ENCODE data around the gene GTPBP3.

GTPBP3 gene

DNA sequence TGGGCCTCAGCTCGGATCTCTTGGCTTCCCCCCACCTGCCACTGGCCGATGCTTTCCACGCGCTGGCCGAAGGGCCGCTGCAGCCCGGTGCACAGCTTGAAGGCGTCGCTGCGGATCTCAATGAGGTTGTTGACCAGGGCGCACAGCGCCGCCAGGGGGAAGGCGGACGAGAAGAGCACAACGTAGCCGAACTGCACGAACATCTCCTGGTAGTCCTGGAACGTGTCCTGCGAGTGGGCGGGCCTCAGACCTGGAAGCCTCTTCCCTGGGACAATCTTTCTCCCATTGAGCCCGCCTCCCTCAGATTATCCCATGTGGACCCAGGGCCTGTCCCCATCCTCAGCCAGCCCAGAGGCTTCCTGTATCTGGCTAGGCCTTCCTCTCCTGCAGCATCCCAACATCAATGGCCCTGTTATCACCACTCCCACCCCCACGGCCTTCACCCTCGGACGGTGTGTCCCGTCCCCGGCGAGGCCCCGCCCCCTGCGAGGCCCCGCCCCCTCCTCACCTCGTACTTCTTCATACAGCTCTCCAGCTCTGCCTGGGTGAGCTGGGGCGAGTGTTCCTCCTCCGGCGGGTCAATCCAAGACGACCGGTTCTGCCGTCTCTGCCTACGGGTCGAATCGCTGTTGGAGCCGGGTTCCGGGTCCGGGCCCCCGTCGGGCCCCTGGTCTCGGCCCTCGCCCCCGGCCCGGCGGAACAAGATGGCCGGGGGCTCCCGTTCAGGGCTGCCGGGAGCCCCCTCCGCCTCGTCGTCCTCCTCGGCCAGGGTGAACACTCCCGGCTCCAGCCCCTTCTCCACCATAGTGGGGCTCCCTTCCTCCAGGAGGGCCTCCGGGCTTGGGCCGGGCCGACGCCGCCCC is 9.5 kb upstream of the GTPBP3 start:
- DNase-seq, result peak; percentile 43

- DNase-seq, result no peak
These were observed 8.6 kb upstream of the GTPBP3 start for GRCh38 chr19:17328517-17329365.

- DNase-seq, result no peak
These were observed 7.7 kb upstream of the GTPBP3 start for GRCh38 chr19:17329366-17330261.

- DNase-seq, result no peak
These were observed 6.9 kb upstream of the GTPBP3 start for GRCh38 chr19:17330262-17331044.

GRCh38 chr19:17331045-17331558 is 6.3 kb upstream of the GTPBP3 start:
- no peak for DNase-seq

DNA sequence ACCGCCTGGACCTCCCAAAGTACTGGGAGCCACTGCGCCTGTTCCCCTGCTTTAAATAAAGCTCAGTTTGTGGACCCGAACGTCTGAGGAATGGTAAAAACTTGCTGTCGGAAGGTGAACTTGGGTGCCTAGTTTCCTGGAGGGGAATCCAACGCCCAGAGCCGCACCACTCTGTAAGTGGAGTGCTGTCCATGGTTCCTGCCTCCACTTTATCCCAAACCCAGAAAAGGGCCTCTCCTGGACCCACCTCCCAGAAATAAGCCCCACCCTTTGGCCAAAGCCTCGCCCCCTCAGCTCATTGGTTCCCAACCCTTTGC is 5.0 kb upstream of the GTPBP3 start:
- DNase-seq, result no peak

DNA sequence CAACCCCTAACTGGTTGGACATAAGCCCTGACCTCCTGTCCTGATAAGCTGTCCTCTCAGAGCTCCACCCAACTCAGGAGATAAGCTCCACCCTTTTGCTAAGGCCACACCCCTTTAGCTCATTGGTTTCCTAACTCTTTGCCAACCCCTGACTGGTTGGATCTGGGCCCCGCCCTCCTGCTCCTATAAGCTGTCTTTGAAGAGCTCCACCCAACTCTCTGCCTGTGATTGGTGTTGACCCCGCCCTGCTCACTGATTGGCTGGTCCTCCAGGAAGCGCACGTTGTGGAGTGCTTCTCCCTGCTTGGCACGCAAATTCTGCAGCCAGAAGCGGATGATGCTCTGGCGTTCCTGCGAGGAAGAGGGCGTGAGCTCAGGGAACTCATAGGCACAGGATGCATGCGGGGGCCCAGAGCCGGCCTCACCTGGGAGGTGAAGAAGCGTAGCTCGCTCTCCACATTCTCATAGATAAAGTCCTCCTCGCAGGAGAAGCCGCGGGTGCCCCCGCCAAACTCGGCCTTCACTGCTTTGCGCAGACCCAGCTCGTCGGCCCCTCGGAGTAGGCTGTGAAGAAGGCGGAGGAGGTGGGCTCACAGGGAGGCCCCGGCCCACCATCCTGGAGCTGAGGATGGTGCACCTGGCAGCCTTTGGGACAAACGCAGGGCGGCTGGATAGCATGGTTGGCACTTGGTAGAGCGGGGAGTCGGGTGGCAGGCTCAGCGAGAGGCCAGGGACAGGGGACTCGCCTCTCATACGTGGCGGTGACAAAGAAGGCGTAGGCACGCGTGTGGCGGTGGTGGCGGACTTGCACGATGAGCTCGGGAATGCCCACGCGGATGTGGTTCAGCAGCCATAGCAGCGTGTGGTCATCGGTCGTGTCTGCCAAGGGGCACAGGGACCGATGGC is 4.4 kb upstream of the GTPBP3 start:
- DNase-seq, result peak; percentile 41

- peak; percentile 75 for DNase-seq
These were observed 3.5 kb upstream of the GTPBP3 start for GRCh38 chr19:17333611-17334413.

DNA sequence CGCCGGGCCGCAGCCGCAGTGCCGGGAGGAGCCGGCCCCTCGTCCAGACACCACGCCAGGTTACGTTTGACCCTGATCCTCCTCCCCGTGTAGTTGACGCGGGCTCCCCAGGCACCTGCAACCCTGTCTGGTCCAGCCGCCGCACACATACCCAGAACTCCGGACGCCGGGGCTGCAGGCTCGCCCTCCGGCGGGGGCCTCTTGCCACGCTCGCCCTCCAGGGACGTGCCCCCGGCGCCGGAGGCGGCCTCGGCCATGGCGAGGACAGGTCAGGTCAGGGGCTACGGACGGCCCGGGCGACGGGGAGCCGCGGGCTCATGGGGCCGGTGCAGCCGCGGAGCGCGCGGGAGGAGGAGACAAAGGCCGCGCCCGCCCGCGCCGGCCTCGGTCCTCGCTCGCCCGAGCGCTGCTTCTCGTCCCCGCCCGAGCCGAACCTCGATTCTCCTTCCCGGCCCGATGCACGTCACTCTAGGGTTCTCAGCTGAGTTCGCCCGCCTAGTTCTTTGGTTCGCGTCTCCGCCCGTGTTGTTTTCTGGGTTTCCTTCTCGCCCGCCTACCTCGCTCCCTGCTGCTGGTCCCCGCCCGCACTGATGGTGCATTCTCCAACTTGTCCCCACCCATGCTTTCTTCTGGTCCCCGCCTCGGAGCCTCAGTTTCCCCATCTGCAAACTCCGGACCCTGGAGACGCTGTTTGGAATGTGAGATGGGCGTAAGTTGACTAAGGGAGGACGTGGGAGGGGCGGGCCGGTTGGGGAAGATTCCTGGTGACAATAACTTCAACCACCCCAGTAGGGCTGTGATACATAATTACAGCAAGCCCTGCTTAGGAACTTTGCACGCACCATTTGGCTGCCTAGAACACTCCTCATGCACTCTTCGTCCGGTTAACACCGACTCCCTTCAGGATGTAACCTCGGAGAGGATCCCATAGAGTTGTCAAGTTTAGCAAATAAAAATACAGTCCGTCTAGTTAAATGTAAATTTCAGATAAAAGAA is 2.6 kb upstream of the GTPBP3 start, which contains the start of gene ANO8:
TSS of gene ANO8 (minus strand) at position 442 of the 996 bp plus-strand sequence. CDS start at position 257, 185 bp downstream.
- peak; percentile 96 for DNase-seq

- no peak for DNase-seq
These were observed 1.8 kb upstream of the GTPBP3 start for GRCh38 chr19:17335575-17335974.

GRCh38 chr19:17337675-17338432 is 501 bp downstream of the GTPBP3 start:
- DNase-seq, result no peak

DNA sequence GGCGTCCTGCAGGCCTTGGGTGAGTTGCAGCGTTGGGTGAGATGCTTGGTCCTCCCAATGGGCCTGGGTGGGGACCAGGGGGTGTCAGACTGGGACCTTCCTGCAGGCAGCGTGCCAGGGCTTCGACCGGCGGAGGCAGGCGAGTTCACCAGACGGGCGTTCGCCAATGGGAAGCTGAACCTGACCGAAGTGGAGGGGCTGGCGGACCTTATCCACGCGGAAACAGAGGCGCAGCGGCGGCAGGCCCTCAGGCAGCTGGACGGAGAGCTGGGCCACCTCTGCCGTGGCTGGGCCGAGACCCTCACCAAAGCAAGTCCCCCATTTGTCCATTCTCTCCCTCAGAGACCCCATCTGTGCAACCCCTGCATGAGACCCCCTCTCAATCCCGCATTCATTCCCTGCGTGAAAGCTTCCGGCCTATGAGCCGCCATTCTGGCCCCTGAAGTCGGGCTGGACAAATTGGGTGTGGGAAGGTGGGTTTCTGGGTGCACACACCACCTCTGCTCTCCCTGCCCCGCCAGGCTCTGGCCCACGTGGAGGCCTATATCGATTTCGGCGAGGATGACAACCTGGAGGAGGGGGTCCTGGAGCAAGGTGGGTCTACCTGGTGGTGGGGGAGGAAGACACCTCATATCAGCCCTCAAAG is 1.2 kb downstream of the GTPBP3 start:
- no peak for DNase-seq

DNA sequence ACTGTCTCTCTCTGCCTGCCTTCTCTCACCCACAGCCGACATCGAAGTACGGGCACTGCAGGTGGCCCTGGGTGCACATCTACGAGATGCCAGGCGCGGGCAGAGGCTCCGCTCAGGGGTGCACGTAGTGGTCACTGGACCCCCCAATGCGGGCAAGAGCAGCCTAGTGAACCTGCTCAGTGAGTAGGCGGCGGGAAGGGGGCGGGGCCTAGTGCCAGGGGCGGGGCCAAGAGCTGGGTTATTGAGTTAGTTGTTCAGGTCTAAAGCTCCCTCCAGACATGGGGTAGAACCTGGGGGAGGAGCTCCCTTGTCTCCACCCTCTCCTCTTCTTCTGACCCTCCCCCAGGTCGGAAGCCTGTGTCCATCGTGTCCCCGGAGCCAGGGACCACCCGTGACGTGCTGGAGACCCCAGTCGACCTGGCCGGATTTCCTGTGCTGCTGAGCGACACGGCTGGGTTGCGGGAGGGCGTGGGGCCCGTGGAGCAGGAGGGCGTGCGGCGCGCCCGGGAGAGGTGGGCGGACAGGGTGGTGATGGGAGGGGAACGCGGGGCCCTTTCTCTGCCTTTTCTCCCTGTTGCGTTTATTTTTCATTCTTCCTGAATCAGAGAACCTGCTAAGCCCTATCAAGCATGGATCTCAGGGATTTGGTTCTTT is 1.9 kb downstream of the GTPBP3 start:
- DNase-seq, result no peak

DNA sequence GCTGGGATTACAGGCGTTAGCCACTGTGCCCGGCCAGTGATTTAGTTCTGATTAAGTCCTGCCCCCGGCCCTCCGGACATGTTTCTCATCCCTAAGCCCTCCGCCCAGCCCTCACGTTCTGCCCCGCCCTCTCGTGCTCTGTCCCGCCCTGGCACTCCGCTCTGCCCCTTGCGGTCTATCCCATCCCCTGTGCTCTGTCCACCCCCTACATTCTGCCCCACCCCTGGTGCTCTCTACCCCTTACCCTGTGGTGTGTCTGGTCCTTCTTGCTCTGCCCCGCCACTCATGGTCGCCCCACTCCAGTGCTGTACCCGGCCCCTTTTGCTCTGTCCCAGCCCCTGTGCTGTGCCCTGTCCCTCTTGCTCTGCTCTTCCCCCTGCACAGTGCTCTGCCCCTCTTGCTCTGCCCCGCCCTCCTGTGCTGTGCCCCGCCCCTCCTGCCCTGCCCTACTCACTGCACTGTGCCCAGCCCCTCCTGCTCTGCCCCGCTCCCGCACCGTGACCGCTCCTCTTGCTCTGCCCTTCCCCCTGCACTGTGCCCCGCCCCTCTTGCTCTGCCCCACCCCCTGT is 3.0 kb downstream of the GTPBP3 start:
- DNase-seq, result peak; percentile 23

- DNase-seq, result no peak
These were observed 3.6 kb downstream of the GTPBP3 start for GRCh38 chr19:17340871-17341357.

GRCh38 chr19:17341386-17341785 is 4.0 kb downstream of the GTPBP3 start:
- no peak for DNase-seq

Data from suppressor macrophage treated with lipopolysaccharide for 4 hours (primary cell).